ENCODE data around the gene CLSTN3. TPM values are rescaled to one million over a fixed set of nuclear protein-coding genes. Genes with fewer than 3 reads are reported as not detected.

Gene CLSTN3
- total and polyA plus RNA-seq, 2 experiments from 2014 or later, result 5.0 to 46.9 TPM

DNA sequence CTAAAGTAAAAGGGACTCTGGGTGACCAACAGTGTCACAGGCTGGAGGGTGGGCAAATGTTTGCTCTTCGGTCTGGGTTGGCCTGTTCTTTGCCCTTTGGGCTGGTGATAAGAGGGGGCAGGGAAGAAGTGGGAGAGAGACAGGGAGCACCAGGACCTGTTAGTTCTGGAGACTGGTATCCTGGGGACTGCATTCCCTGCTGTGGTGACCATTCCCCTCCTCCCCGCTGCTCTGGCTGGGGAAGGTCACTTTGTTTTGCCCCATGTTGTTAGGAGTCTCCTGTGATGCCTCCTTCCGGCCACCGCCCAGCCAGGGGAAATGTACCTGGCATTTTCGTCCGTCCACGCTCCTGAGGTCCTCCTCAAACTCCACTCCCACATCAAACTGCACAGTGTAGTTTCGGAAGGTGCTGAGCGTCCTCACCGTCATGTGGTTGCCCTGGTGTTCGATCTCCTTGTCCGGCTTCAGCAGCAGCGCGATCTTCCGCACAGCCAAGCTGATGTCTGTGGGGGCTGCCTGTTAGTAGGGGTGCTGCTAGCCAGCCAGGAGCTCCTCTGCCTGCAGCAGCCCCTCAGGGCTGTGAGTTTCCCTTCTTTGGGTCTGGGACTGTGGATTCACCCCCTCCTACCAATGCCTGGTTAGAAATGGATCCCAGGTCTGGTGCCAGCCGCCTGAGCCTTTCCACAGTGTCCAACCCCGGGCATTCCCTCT is 2.1 kb upstream of the CLSTN3 start:
- Histone ChIP-seq H4K20me1 (replicated peaks; ENCODE audit: insufficient read depth) (no peaks in the 10 kb centered on the region; the same call in 1 of the 2 replicates), H3K36me3 (ENCODE audit: insufficient read depth) (no peaks in the 10 kb centered on the region), H2AFZ (no peak overlapping the region), H3K27ac (ENCODE audit: low read depth) (no peak overlapping the region), H3K9me2 (ENCODE audit: insufficient read depth) (0 out of 2 replicates have a peak, but pooled peaks cover 5% of the 10 kb centered on the region), H3K4me3 (0 out of 2 replicates have a peak overlapping the region, but pooled peaks have one; percentile 97), H3F3A (replicated peaks; ENCODE audit: low read depth) (0 out of 2 replicates have a peak, but pooled peaks cover 4% of the 10 kb centered on the region), H3K4me1 (ENCODE audit: insufficient read depth) (peaks cover 16% of the 10 kb centered on the region), H3K4me2 (peak overlapping the region; percentile 100), H3K27me3 (ENCODE audit: insufficient read depth) (no peaks in the 10 kb centered on the region), H3K79me2 (replicated peaks; ENCODE audit: insufficient read depth) (no peaks in the 10 kb centered on the region)
- Mint-ChIP-seq H3K4me3 (peak overlapping the region; percentile 88), H3K4me1 (peaks cover 38% of the 10 kb centered on the region), H3K36me3 (ENCODE audit: low read depth) (no peaks in the 10 kb centered on the region; the same call in 2 of the 3 replicates), H3K27ac (no peak overlapping the region), H3K9me3 (no peaks in the 10 kb centered on the region; the same call in 2 of the 3 replicates), H3K27me3 (ENCODE audit: insufficient read depth, low read depth, poor library complexity) (peaks cover 17% of the 10 kb centered on the region)
- no peak for ATAC-seq
- DNase-seq (ENCODE audit: low spot score), result no peak
- TF ChIP-seq NANOG (IDR thresholded peaks at IDR 0.05; ENCODE audit: borderline replicate concordance) (no peak), STAT1 (IDR thresholded peaks at IDR 0.05; ENCODE audit: unreplicated experiment) (no peak), POLR2AphosphoS5 (IDR thresholded peaks at IDR 0.05; ENCODE audit: low read depth) (no peak), ZNF114 (CRISPR knock-in tag; IDR thresholded peaks at IDR 0.05) (no peak), EZH2 (IDR thresholded peaks at IDR 0.05; ENCODE audit: low read depth, unreplicated experiment) (no peak), ZNF331 (CRISPR knock-in tag; IDR thresholded peaks at IDR 0.05; ENCODE audit: low read depth) (no peak), JUNB (IDR thresholded peaks at IDR 0.05; ENCODE audit: unreplicated experiment) (no peak), EZH2phosphoT487 (IDR thresholded peaks at IDR 0.05; ENCODE audit: unreplicated experiment) (no peak), CREB1 (CRISPR knock-in tag; IDR thresholded peaks at IDR 0.05; ENCODE audit: low read depth) (no peak)
- TF ChIP-seq, protein P1, sequence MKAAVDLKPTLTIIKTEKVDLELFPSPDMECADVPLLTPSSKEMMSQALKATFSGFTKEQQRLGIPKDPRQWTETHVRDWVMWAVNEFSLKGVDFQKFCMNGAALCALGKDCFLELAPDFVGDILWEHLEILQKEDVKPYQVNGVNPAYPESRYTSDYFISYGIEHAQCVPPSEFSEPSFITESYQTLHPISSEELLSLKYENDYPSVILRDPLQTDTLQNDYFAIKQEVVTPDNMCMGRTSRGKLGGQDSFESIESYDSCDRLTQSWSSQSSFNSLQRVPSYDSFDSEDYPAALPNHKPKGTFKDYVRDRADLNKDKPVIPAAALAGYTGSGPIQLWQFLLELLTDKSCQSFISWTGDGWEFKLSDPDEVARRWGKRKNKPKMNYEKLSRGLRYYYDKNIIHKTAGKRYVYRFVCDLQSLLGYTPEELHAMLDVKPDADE (IDR thresholded peaks at IDR 0.05), result no peak
- TF ChIP-seq, protein P2, sequence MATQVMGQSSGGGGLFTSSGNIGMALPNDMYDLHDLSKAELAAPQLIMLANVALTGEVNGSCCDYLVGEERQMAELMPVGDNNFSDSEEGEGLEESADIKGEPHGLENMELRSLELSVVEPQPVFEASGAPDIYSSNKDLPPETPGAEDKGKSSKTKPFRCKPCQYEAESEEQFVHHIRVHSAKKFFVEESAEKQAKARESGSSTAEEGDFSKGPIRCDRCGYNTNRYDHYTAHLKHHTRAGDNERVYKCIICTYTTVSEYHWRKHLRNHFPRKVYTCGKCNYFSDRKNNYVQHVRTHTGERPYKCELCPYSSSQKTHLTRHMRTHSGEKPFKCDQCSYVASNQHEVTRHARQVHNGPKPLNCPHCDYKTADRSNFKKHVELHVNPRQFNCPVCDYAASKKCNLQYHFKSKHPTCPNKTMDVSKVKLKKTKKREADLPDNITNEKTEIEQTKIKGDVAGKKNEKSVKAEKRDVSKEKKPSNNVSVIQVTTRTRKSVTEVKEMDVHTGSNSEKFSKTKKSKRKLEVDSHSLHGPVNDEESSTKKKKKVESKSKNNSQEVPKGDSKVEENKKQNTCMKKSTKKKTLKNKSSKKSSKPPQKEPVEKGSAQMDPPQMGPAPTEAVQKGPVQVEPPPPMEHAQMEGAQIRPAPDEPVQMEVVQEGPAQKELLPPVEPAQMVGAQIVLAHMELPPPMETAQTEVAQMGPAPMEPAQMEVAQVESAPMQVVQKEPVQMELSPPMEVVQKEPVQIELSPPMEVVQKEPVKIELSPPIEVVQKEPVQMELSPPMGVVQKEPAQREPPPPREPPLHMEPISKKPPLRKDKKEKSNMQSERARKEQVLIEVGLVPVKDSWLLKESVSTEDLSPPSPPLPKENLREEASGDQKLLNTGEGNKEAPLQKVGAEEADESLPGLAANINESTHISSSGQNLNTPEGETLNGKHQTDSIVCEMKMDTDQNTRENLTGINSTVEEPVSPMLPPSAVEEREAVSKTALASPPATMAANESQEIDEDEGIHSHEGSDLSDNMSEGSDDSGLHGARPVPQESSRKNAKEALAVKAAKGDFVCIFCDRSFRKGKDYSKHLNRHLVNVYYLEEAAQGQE (IDR thresholded peaks at IDR 0.05; ENCODE audit: unreplicated experiment), result no peak
- TF ChIP-seq, protein P3, sequence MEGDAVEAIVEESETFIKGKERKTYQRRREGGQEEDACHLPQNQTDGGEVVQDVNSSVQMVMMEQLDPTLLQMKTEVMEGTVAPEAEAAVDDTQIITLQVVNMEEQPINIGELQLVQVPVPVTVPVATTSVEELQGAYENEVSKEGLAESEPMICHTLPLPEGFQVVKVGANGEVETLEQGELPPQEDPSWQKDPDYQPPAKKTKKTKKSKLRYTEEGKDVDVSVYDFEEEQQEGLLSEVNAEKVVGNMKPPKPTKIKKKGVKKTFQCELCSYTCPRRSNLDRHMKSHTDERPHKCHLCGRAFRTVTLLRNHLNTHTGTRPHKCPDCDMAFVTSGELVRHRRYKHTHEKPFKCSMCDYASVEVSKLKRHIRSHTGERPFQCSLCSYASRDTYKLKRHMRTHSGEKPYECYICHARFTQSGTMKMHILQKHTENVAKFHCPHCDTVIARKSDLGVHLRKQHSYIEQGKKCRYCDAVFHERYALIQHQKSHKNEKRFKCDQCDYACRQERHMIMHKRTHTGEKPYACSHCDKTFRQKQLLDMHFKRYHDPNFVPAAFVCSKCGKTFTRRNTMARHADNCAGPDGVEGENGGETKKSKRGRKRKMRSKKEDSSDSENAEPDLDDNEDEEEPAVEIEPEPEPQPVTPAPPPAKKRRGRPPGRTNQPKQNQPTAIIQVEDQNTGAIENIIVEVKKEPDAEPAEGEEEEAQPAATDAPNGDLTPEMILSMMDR (conservative IDR thresholded peaks at IDR 0.05; ENCODE audit: low read depth in 2 of 2), result no peak
- TF ChIP-seq, protein P4, sequence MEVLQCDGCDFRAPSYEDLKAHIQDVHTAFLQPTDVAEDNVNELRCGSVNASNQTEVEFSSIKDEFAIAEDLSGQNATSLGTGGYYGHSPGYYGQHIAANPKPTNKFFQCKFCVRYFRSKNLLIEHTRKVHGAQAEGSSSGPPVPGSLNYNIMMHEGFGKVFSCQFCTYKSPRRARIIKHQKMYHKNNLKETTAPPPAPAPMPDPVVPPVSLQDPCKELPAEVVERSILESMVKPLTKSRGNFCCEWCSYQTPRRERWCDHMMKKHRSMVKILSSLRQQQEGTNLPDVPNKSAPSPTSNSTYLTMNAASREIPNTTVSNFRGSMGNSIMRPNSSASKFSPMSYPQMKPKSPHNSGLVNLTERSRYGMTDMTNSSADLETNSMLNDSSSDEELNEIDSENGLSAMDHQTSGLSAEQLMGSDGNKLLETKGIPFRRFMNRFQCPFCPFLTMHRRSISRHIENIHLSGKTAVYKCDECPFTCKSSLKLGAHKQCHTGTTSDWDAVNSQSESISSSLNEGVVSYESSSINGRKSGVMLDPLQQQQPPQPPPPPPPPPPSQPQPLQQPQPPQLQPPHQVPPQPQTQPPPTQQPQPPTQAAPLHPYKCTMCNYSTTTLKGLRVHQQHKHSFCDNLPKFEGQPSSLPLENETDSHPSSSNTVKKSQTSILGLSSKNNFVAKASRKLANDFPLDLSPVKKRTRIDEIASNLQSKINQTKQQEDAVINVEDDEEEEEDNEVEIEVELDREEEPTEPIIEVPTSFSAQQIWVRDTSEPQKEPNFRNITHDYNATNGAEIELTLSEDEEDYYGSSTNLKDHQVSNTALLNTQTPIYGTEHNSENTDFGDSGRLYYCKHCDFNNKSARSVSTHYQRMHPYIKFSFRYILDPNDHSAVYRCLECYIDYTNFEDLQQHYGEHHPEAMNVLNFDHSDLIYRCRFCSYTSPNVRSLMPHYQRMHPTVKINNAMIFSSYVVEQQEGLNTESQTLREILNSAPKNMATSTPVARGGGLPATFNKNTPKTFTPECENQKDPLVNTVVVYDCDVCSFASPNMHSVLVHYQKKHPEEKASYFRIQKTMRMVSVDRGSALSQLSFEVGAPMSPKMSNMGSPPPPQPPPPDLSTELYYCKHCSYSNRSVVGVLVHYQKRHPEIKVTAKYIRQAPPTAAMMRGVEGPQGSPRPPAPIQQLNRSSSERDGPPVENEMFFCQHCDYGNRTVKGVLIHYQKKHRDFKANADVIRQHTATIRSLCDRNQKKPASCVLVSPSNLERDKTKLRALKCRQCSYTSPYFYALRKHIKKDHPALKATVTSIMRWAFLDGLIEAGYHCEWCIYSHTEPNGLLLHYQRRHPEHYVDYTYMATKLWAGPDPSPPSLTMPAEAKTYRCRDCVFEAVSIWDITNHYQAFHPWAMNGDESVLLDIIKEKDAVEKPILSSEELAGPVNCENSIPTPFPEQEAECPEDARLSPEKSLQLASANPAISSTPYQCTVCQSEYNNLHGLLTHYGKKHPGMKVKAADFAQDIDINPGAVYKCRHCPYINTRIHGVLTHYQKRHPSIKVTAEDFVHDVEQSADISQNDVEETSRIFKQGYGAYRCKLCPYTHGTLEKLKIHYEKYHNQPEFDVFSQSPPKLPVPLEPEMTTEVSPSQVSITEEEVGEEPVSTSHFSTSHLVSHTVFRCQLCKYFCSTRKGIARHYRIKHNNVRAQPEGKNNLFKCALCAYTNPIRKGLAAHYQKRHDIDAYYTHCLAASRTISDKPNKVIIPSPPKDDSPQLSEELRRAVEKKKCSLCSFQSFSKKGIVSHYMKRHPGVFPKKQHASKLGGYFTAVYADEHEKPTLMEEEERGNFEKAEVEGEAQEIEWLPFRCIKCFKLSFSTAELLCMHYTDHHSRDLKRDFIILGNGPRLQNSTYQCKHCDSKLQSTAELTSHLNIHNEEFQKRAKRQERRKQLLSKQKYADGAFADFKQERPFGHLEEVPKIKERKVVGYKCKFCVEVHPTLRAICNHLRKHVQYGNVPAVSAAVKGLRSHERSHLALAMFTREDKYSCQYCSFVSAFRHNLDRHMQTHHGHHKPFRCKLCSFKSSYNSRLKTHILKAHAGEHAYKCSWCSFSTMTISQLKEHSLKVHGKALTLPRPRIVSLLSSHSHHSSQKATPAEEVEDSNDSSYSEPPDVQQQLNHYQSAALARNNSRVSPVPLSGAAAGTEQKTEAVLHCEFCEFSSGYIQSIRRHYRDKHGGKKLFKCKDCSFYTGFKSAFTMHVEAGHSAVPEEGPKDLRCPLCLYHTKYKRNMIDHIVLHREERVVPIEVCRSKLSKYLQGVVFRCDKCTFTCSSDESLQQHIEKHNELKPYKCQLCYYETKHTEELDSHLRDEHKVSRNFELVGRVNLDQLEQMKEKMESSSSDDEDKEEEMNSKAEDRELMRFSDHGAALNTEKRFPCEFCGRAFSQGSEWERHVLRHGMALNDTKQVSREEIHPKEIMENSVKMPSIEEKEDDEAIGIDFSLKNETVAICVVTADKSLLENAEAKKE (CRISPR knock-in tag; IDR thresholded peaks at IDR 0.05), result no peak
